ENCODE data around the gene ZNF385C. TPM values are rescaled to one million over a fixed set of nuclear protein-coding genes. Genes with fewer than 3 reads are reported as not detected.

Gene ZNF385C
- total RNA-seq, 1 donor from 2014 or later: under 0.01 TPM

- Histone ChIP-seq H3K36me3 (ENCODE audit: control insufficient read depth, insufficient read depth, low read length) (peaks cover 2% of the 10 kb centered on the region), H3K4me3 (ENCODE audit: low read depth, low read length) (no peak overlapping the region), H3K27me3 (ENCODE audit: control insufficient read depth, insufficient read depth, low read length) (no peaks in the 10 kb centered on the region)
- FAIRE-seq: no peak
- no peak for DNase-seq (ENCODE audit: low read depth)
- no peak for TF ChIP-seq CTCF (IDR thresholded peaks at IDR 0.05; ENCODE audit: insufficient read depth, low read length, severe bottlenecking)
Observed at GRCh38 chr17:42107124-42107523, 8.9 kb upstream of the ZNF385C start.

GRCh38 chr17:42106009-42106408 lies 7.7 kb upstream of the ZNF385C start:
- FAIRE-seq (no peak), DNase-seq (ENCODE audit: low read depth) (no peak)
- Histone ChIP-seq H3K4me3 (ENCODE audit: low read depth, low read length) (no peak overlapping the region), H3K36me3 (ENCODE audit: control insufficient read depth, insufficient read depth, low read length) (peaks cover 2% of the 10 kb centered on the region), H3K27me3 (ENCODE audit: control insufficient read depth, insufficient read depth, low read length) (no peaks in the 10 kb centered on the region)
- TF ChIP-seq CTCF (IDR thresholded peaks at IDR 0.05; ENCODE audit: insufficient read depth, low read length, severe bottlenecking): no peak

GRCh38 chr17:42104264-42104663 lies 6.0 kb upstream of the ZNF385C start:
- FAIRE-seq: no peak
- H3K36me3 ChIP-seq (ENCODE audit: control insufficient read depth, insufficient read depth, low read length): peaks cover 2% of the 10 kb centered on the region
- no peak for TF ChIP-seq CTCF (IDR thresholded peaks at IDR 0.05; ENCODE audit: insufficient read depth, low read length, severe bottlenecking)
- H3K27me3 ChIP-seq (ENCODE audit: control insufficient read depth, insufficient read depth, low read length): no peaks in the 10 kb centered on the region
- DNase-seq (ENCODE audit: low read depth): no peak
- H3K4me3 ChIP-seq (ENCODE audit: low read depth, low read length): no peak overlapping the region

GRCh38 chr17:42103221-42103954 lies 5.1 kb upstream of the ZNF385C start:
- FAIRE-seq (no peak), DNase-seq (ENCODE audit: low read depth) (no peak)
- no peak for TF ChIP-seq CTCF (IDR thresholded peaks at IDR 0.05; ENCODE audit: insufficient read depth, low read length, severe bottlenecking)
- H3K27me3 ChIP-seq (ENCODE audit: control insufficient read depth, insufficient read depth, low read length): no peaks in the 10 kb centered on the region
- H3K4me3 ChIP-seq (ENCODE audit: low read depth, low read length): no peak overlapping the region
- H3K36me3 ChIP-seq (ENCODE audit: control insufficient read depth, insufficient read depth, low read length): peaks cover 2% of the 10 kb centered on the region

GRCh38 chr17:42101513-42102292 lies 3.4 kb upstream of the ZNF385C start:
- peak; percentile 88 for TF ChIP-seq CTCF (IDR thresholded peaks at IDR 0.05; ENCODE audit: insufficient read depth, low read length, severe bottlenecking)
- no peak for FAIRE-seq

More at GRCh38 chr17:42101513-42102292, 3.4 kb upstream of the ZNF385C start:
- Histone ChIP-seq H3K36me3 (ENCODE audit: control insufficient read depth, insufficient read depth, low read length) (peaks cover 2% of the 10 kb centered on the region), H3K27me3 (ENCODE audit: control insufficient read depth, insufficient read depth, low read length) (peaks cover 13% of the 10 kb centered on the region), H3K4me3 (ENCODE audit: low read depth, low read length) (no peak overlapping the region)
- DNase-seq (ENCODE audit: low read depth): peak; percentile 49
